IPS-18a (cell line): ENCODE data around the gene COMMD1.
"Not testable (repeated sequence)": the region's sequence is repeated elsewhere in the genome, so short reads cannot be mapped to it uniquely, and the experiment has no call there.

Experiments used
- H3K27ac ChIP-seq: one replicate; pipeline ENCODE4 v1.5.1; 2013; ENCODE audit warnings: low read length
- H3K27me3 ChIP-seq: one replicate; pipeline ENCODE4 v1.6.1; 2013; ENCODE audit warnings: mild to moderate bottlenecking, low read length; ENCODE audit not compliant: control insufficient read depth, insufficient read depth
- H3K36me3 ChIP-seq: one replicate; pipeline ENCODE4 v1.6.1; 2013; ENCODE audit warnings: low read depth, low read length; ENCODE audit not compliant: control insufficient read depth
- H3K4me1 ChIP-seq: one replicate; pipeline ENCODE4 v1.6.1; 2013; ENCODE audit warnings: low read depth, low read length; ENCODE audit not compliant: control insufficient read depth
- H3K4me3 ChIP-seq: one replicate; pipeline ENCODE4 v1.5.1; 2013; ENCODE audit warnings: low read length
- H3K9ac ChIP-seq: one replicate; pipeline ENCODE4 v1.6.1; 2013; ENCODE audit warnings: mild to moderate bottlenecking, low read length, moderate library complexity
- H3K9me3 ChIP-seq: one replicate; pipeline ENCODE4 v1.6.1; 2013; ENCODE audit warnings: low read depth, low read length; ENCODE audit not compliant: control insufficient read depth

COMMD1 gene

GRCh38 chr2:62149708-62150107, 244.2 kb downstream of the COMMD1 start:
- Histone ChIP-seq H3K27ac (no peak overlapping the region), H3K4me1 (peaks cover 11% of the 10 kb centered on the region), H3K27me3 (no peaks in the 10 kb centered on the region), H3K36me3 (no peaks in the 10 kb centered on the region), H3K4me3 (no peak overlapping the region), H3K9me3 (no peaks in the 10 kb centered on the region), H3K9ac (no peak overlapping the region)

- Histone ChIP-seq H3K4me1 (peaks cover 11% of the 10 kb centered on the region), H3K36me3 (no peaks in the 10 kb centered on the region), H3K27me3 (no peaks in the 10 kb centered on the region), H3K4me3 (no peak overlapping the region), H3K27ac (no peak overlapping the region), H3K9ac (no peak overlapping the region), H3K9me3 (no peaks in the 10 kb centered on the region)
Observed at GRCh38 chr2:62150597-62151305, 245.3 kb downstream of the COMMD1 start.

- H3K36me3 ChIP-seq = no peaks in the 10 kb centered on the region
- no peak overlapping the region for H3K4me3 ChIP-seq
- H3K27me3 ChIP-seq = no peaks in the 10 kb centered on the region
- H3K9ac ChIP-seq = no peak overlapping the region
- H3K4me1 ChIP-seq = peaks cover 11% of the 10 kb centered on the region
- H3K27ac ChIP-seq = no peak overlapping the region
- H3K9me3 ChIP-seq = no peaks in the 10 kb centered on the region
Observed at GRCh38 chr2:62151306-62151638, 245.8 kb downstream of the COMMD1 start.

GRCh38 chr2:62152000-62152399, 246.5 kb downstream of the COMMD1 start:
- H3K36me3 ChIP-seq = no peaks in the 10 kb centered on the region
- no peak overlapping the region for H3K27ac ChIP-seq

GRCh38 chr2:62156861-62157496, 251.5 kb downstream of the COMMD1 start:
- H3K27me3 ChIP-seq = no peaks in the 10 kb centered on the region
- H3K9ac ChIP-seq = no peak overlapping the region
- no peaks in the 10 kb centered on the region for H3K9me3 ChIP-seq
- no peak overlapping the region for H3K4me3 ChIP-seq
- no peaks in the 10 kb centered on the region for H3K36me3 ChIP-seq
- H3K4me1 ChIP-seq = peaks cover 10% of the 10 kb centered on the region
- H3K27ac ChIP-seq = no peak overlapping the region

More at GRCh38 chr2:62152000-62152399, 246.5 kb downstream of the COMMD1 start:
- Histone ChIP-seq H3K27me3 (no peaks in the 10 kb centered on the region), H3K4me3 (no peak overlapping the region), H3K9ac (no peak overlapping the region), H3K4me1 (peaks cover 16% of the 10 kb centered on the region), H3K9me3 (no peaks in the 10 kb centered on the region)

- Histone ChIP-seq H3K36me3 (no peaks in the 10 kb centered on the region), H3K27ac (no peak overlapping the region), H3K9me3 (no peaks in the 10 kb centered on the region), H3K4me3 (no peak overlapping the region), H3K4me1 (peaks cover 13% of the 10 kb centered on the region), H3K9ac (no peak overlapping the region), H3K27me3 (no peaks in the 10 kb centered on the region)
Observed at GRCh38 chr2:62158444-62159121, 253.1 kb downstream of the COMMD1 start.

GRCh38 chr2:62160691-62161090, 255.2 kb downstream of the COMMD1 start:
- H3K9ac ChIP-seq, H3K4me3 ChIP-seq, H3K36me3 ChIP-seq, H3K9me3 ChIP-seq, H3K27me3 ChIP-seq, H3K27ac ChIP-seq: not testable (repeated sequence)
- H3K4me1 ChIP-seq = peaks cover 19% of the 10 kb centered on the region

GRCh38 chr2:62163106-62163831, 257.8 kb downstream of the COMMD1 start:
- Histone ChIP-seq H3K9me3 (no peaks in the 10 kb centered on the region), H3K36me3 (no peaks in the 10 kb centered on the region), H3K4me1 (peaks cover 9% of the 10 kb centered on the region), H3K4me3 (no peak overlapping the region), H3K27me3 (no peaks in the 10 kb centered on the region), H3K27ac (no peak overlapping the region), H3K9ac (no peak overlapping the region)

GRCh38 chr2:62163834-62164233, 258.4 kb downstream of the COMMD1 start:
- Histone ChIP-seq H3K4me1 (peaks cover 9% of the 10 kb centered on the region), H3K9ac (no peak overlapping the region), H3K9me3 (no peaks in the 10 kb centered on the region), H3K27me3 (no peaks in the 10 kb centered on the region), H3K4me3 (no peak overlapping the region), H3K27ac (no peak overlapping the region), H3K36me3 (no peaks in the 10 kb centered on the region)

- H3K27me3 ChIP-seq = no peaks in the 10 kb centered on the region
- no peaks in the 10 kb centered on the region for H3K9me3 ChIP-seq
- no peak overlapping the region for H3K27ac ChIP-seq
- no peaks in the 10 kb centered on the region for H3K4me1 ChIP-seq
- H3K36me3 ChIP-seq = no peaks in the 10 kb centered on the region
- H3K9ac ChIP-seq = no peak overlapping the region
- no peak overlapping the region for H3K4me3 ChIP-seq
Observed at GRCh38 chr2:62175728-62176127, 270.3 kb downstream of the COMMD1 start.

GRCh38 chr2:62176801-62177200, 271.3 kb downstream of the COMMD1 start:
- no peak overlapping the region for H3K4me3 ChIP-seq
- H3K9me3 ChIP-seq = no peaks in the 10 kb centered on the region
- no peaks in the 10 kb centered on the region for H3K4me1 ChIP-seq
- H3K36me3 ChIP-seq = no peaks in the 10 kb centered on the region
- H3K9ac ChIP-seq = no peak overlapping the region
- no peak overlapping the region for H3K27ac ChIP-seq
- no peaks in the 10 kb centered on the region for H3K27me3 ChIP-seq
